ENCODE measurements around the gene LCOR. TPM values are rescaled to one million over a fixed set of nuclear protein-coding genes. Genes with fewer than 3 reads are reported as not detected.

LCOR gene
- total RNA-seq, 4 donors from 2014 or later, result 19.8 to 25.1 (median 21.7) TPM

GRCh38 chr10:96891840-96892239 lies 59.7 kb downstream of the LCOR start:
- TF ChIP-seq CTCF (IDR thresholded peaks at IDR 0.05) (no peak), EP300 (IDR thresholded peaks at IDR 0.05) (no peak), POLR2A (IDR thresholded peaks at IDR 0.05) (no peak)
- 91 to 93% methylated on average over 4 of the region's 4 CpGs for WGBS, 2 donors

GRCh38 chr10:96895662-96896424 lies 63.7 kb downstream of the LCOR start:
- H3K9me3 ChIP-seq, result peaks cover 0 to 13% (median 3%) of the 10 kb centered on the region in 4 donors
- WGBS, 2 donors, result 89 to 91% methylated on average over 6 of the region's 6 CpGs

More at GRCh38 chr10:96891840-96892239, 59.7 kb downstream of the LCOR start:
- Histone ChIP-seq H3K36me3 (peaks cover 0 to 28% (median 0%) of the 10 kb centered on the region in 3 donors), H3K4me3 (no peak overlapping the region), H3K27me3 (no peaks in the 10 kb centered on the region), H3K27ac (no peak overlapping the region), H3K9me3 (peaks cover 0 to 13% (median 3%) of the 10 kb centered on the region in 4 donors), H3K4me1 (peaks cover 0 to 11% (median 0%) of the 10 kb centered on the region in 4 donors)
- DNase-seq (ENCODE audit: low spot score in 2 of 2), result no peak

GRCh38 chr10:96896884-96897589 lies 64.9 kb downstream of the LCOR start:
- H3K9me3 ChIP-seq, result peaks cover 0 to 8% (median 2%) of the 10 kb centered on the region in 4 donors
- H3K4me1 ChIP-seq, result peaks cover 0 to 11% (median 2%) of the 10 kb centered on the region in 4 donors
- WGBS, 2 donors, result 22 to 36% methylated on average over 1 of the region's 1 CpG
- H3K27me3 ChIP-seq, result no peaks in the 10 kb centered on the region
- no peak for DNase-seq (ENCODE audit: low spot score in 2 of 2)
- H3K4me3 ChIP-seq, result no peak overlapping the region
- no peak overlapping the region for H3K27ac ChIP-seq
- TF ChIP-seq EP300 (IDR thresholded peaks at IDR 0.05) (no peak), POLR2A (IDR thresholded peaks at IDR 0.05) (no peak), CTCF (IDR thresholded peaks at IDR 0.05) (no peak)
- H3K36me3 ChIP-seq, result peaks cover 0 to 14% (median 0%) of the 10 kb centered on the region in 3 donors

More at GRCh38 chr10:96895662-96896424, 63.7 kb downstream of the LCOR start:
- H3K4me1 ChIP-seq, result peaks cover 0 to 11% (median 2%) of the 10 kb centered on the region in 4 donors
- H3K27me3 ChIP-seq, result no peaks in the 10 kb centered on the region
- no peak overlapping the region for H3K4me3 ChIP-seq
- no peak for DNase-seq (ENCODE audit: low spot score in 2 of 2)
- TF ChIP-seq CTCF (IDR thresholded peaks at IDR 0.05) (no peak), POLR2A (IDR thresholded peaks at IDR 0.05) (no peak), EP300 (IDR thresholded peaks at IDR 0.05) (no peak)
- H3K27ac ChIP-seq, result no peak overlapping the region
- H3K36me3 ChIP-seq, result peaks cover 0 to 11% (median 0%) of the 10 kb centered on the region in 3 donors

- peaks cover 0 to 5% (median 0%) of the 10 kb centered on the region in 3 donors for H3K36me3 ChIP-seq
- H3K27ac ChIP-seq, result no peak overlapping the region
- TF ChIP-seq EP300 (IDR thresholded peaks at IDR 0.05), result no peak
- TF ChIP-seq POLR2A (IDR thresholded peaks at IDR 0.05), result no peak
- TF ChIP-seq CTCF (IDR thresholded peaks at IDR 0.05), result no peak
- 90 to 95% methylated on average over 1 of the region's 1 CpG for WGBS, 2 donors
- no peak for DNase-seq (ENCODE audit: low spot score in 2 of 2)
- H3K4me1 ChIP-seq, result peaks cover 0 to 32% (median 8%) of the 10 kb centered on the region in 4 donors
- H3K27me3 ChIP-seq, result no peaks in the 10 kb centered on the region
- H3K9me3 ChIP-seq, result no peaks in the 10 kb centered on the region
- H3K4me3 ChIP-seq, result no peak overlapping the region
Observed at GRCh38 chr10:96902117-96902516, 70.0 kb downstream of the LCOR start.
